CD4-positive, CD25-positive, alpha-beta regulatory T cell (primary cell): ENCODE measurements around the gene CXCL8. TPM values are rescaled to one million over a fixed set of nuclear protein-coding genes. Genes with fewer than 3 reads are reported as not detected.

Experiments used
- ATAC-seq, 2 donors: fragments of 150-1000 bp; cut with Tn5 transposase; one replicate each; pipeline ENCODE4 v1.10.0; 2021; ENCODE audit warnings: low read depth in 2 of 2, moderate number of reproducible peaks in 2 of 2, moderate library complexity in 1 of 2
- DNase-seq, 3 donors: peaks; one replicate each; pipeline versions ENCODE4 v3.0.0 to v3.0.0-alpha.2; 2012 to 2022; ENCODE audit warnings: mixed read lengths in 1 of 3
- H3K27ac ChIP-seq: one replicate; pipeline ENCODE4 v1.7.0; 2013; ENCODE audit warnings: mild to moderate bottlenecking, low read length; ENCODE audit not compliant: insufficient read depth, poor library complexity, severe bottlenecking
- H3K27me3 ChIP-seq: one replicate; pipeline ENCODE4 v1.7.0; 2013; ENCODE audit warnings: low read length; ENCODE audit not compliant: control insufficient read depth, insufficient read depth
- H3K36me3 ChIP-seq: one replicate; pipeline ENCODE4 v1.7.0; 2013; ENCODE audit warnings: mild to moderate bottlenecking, low read length, moderate library complexity; ENCODE audit not compliant: control insufficient read depth, insufficient read depth
- H3K4me1 ChIP-seq: 2 replicates; pipeline ENCODE4 v1.7.0; 2013; ENCODE audit warnings: mild to moderate bottlenecking, low read length; ENCODE audit not compliant: insufficient read depth, control insufficient read depth, poor library complexity, severe bottlenecking
- H3K4me3 ChIP-seq: one replicate; pipeline ENCODE4 v1.7.0; 2013; ENCODE audit warnings: low read depth, mild to moderate bottlenecking, low read length, moderate library complexity
- H3K9me3 ChIP-seq, 2 experiments: 1 replicate in 1 of 2; 2 replicates in 1 of 2; pipeline ENCODE4 v1.7.0; 2013; ENCODE audit warnings: low read length in 2 of 2, mild to moderate bottlenecking in 1 of 2, moderate library complexity in 1 of 2; ENCODE audit not compliant: control insufficient read depth in 2 of 2
- H3K27ac Mint-ChIP-seq, 3 donors: one replicate each; pipeline ENCODE4 v1.8.0; 2020 to 2022; ENCODE audit warnings: mild to moderate bottlenecking in 3 of 3, mixed read lengths in 3 of 3, moderate library complexity in 2 of 3
- H3K27me3 Mint-ChIP-seq: one replicate; pipeline ENCODE4 v1.8.0; 2022; ENCODE audit warnings: mild to moderate bottlenecking, mixed read lengths
- H3K36me3 Mint-ChIP-seq: one replicate; pipeline ENCODE4 v1.8.0; 2020; ENCODE audit warnings: mixed read lengths
- H3K4me1 Mint-ChIP-seq, 4 donors: one replicate each; pipeline ENCODE4 v1.8.0; 2020 to 2022; ENCODE audit warnings: mixed read lengths in 4 of 4, mild to moderate bottlenecking in 1 of 4
- H3K4me3 Mint-ChIP-seq, 4 donors: one replicate each; pipeline ENCODE4 v1.8.0; 2020 to 2022; ENCODE audit warnings: mild to moderate bottlenecking in 4 of 4, mixed read lengths in 4 of 4, moderate library complexity in 3 of 4
- H3K9me3 Mint-ChIP-seq, 7 donors: one replicate each; pipeline ENCODE4 v1.8.0; 2020 to 2022; ENCODE audit warnings: mixed read lengths in 7 of 7, mild to moderate bottlenecking in 3 of 7, moderate library complexity in 2 of 7
- polyA plus RNA-seq, 4 donors: library from polyadenylated mRNA; unstranded; fragments of 300-500 nt; fragmentation: Illumina TruSeq; gene quantifications; one replicate each; pipeline ENCODE4 v1.2.3, GENCODE V29; 2021
- total RNA-seq: library from RNA; stranded (reverse); gene quantifications from one replicate; pipeline ENCODE4 v1.2.3, GENCODE V29; 2022

CXCL8 gene
- total and polyA plus RNA-seq, 5 donors from 2014 or later = 0.14 to 0.52 (median 0.31) TPM; not detected in 2

DNA sequence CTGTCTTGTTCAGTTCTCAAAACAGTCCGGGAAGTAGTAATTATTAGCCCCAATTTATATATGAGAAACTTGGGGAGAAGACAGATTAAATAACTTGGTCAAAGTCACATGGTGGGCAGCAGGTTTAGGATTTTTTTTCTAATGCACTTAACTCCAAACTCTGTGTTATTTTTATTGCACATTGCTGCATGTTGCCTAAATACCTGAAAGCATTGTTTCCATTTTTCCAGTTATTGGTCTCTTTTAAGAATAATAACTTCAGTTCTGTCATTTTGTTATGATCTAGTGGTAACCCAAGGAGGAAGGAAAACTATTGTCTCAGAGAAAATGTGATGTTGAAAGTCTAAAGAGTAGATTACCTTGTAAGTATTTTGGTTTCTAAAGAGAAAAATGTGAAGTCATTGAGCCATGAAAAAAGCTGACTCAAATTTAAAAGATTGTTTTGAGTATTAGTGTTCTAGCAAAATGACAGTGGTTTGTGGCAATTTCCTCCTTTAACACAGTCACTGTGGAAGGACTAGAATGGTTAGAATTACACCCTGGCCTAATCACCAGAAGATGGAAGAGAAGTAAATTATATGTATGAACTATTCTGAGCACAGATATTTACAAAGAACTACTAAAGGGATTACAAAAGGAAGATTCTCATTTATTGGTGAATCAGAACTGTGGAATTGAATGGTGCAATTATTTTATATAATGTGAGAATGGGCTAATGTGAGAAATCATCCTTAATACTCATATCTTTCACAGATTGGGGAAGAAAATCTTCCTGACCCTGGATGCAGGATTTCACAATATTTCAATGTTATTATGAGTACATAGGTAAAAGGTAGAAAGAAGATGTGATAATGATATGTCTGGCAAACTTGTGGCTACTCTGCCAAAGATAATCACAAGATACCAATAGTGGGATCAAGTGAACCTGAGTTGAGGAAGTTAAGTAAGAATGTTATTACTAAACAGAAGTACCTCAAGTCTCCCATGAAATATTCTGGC lies 21.7 kb upstream of the CXCL8 start:
- no peaks in the 10 kb centered on the region for H3K9me3 ChIP-seq
- DNase-seq = no peak
- no peak for ATAC-seq
- no peaks in the 10 kb centered on the region for H3K4me1 ChIP-seq
- no peaks in the 10 kb centered on the region for H3K27me3 ChIP-seq
- Mint-ChIP-seq H3K4me1 (no peaks in the 10 kb centered on the region), H3K27me3 (no peaks in the 10 kb centered on the region), H3K9me3 (peaks cover 0 to 3% (median 0%) of the 10 kb centered on the region in 7 donors), H3K4me3 (no peak overlapping the region), H3K36me3 (no peaks in the 10 kb centered on the region), H3K27ac (no peak overlapping the region)
- no peak overlapping the region for H3K4me3 ChIP-seq
- H3K27ac ChIP-seq = no peak overlapping the region
- H3K36me3 ChIP-seq = no peaks in the 10 kb centered on the region

- Histone ChIP-seq H3K9me3 (no peaks in the 10 kb centered on the region), H3K36me3 (no peaks in the 10 kb centered on the region), H3K4me3 (no peak overlapping the region), H3K27ac (no peak overlapping the region), H3K27me3 (no peaks in the 10 kb centered on the region), H3K4me1 (no peaks in the 10 kb centered on the region)
- Mint-ChIP-seq H3K9me3 (no peaks in the 10 kb centered on the region), H3K27me3 (no peaks in the 10 kb centered on the region), H3K4me3 (no peak overlapping the region), H3K36me3 (no peaks in the 10 kb centered on the region), H3K4me1 (no peaks in the 10 kb centered on the region), H3K27ac (no peak overlapping the region)
- DNase-seq (no peak), ATAC-seq (no peak)
These were observed 18.9 kb upstream of the CXCL8 start for GRCh38 chr4:73721435-73721834.

DNA sequence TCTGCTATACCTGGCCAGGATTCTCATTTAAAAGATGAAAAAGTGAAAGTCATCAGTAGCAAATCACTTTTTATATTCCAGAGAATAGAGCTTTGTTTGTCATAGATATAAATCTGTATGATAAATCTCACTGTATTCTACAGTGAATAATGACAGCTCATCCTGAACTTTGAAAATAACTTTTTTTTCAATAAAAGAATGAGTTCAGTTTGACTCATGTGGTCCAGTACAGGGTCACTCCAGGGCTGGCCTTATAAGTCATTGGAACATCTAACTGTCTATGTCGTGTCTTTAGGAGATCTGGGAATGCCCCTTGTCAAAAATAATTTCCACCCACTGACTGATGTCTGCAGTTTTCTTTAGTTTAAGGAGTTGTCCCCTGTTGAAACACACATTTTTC lies 18.5 kb upstream of the CXCL8 start:
- Histone ChIP-seq H3K9me3 (no peaks in the 10 kb centered on the region), H3K4me1 (no peaks in the 10 kb centered on the region), H3K27me3 (no peaks in the 10 kb centered on the region), H3K27ac (no peak overlapping the region), H3K4me3 (no peak overlapping the region), H3K36me3 (no peaks in the 10 kb centered on the region)
- H3K27ac Mint-ChIP-seq = no peak overlapping the region
- no peaks in the 10 kb centered on the region for H3K4me1 Mint-ChIP-seq
- no peaks in the 10 kb centered on the region for H3K27me3 Mint-ChIP-seq
- H3K9me3 Mint-ChIP-seq = no peaks in the 10 kb centered on the region
- no peak for DNase-seq
- H3K36me3 Mint-ChIP-seq = no peaks in the 10 kb centered on the region
- ATAC-seq = no peak
- H3K4me3 Mint-ChIP-seq = no peak overlapping the region

- ATAC-seq = no peak
- H3K36me3 Mint-ChIP-seq = no peaks in the 10 kb centered on the region
- no peaks in the 10 kb centered on the region for H3K9me3 Mint-ChIP-seq
- no peaks in the 10 kb centered on the region for H3K4me1 Mint-ChIP-seq
- no peaks in the 10 kb centered on the region for H3K27me3 Mint-ChIP-seq
- Histone ChIP-seq H3K36me3 (no peaks in the 10 kb centered on the region), H3K27me3 (no peaks in the 10 kb centered on the region), H3K27ac (no peak overlapping the region), H3K9me3 (no peaks in the 10 kb centered on the region), H3K4me3 (no peak overlapping the region), H3K4me1 (no peaks in the 10 kb centered on the region)
- DNase-seq = no peak
- no peak overlapping the region for H3K27ac Mint-ChIP-seq
- no peak overlapping the region for H3K4me3 Mint-ChIP-seq
These were observed 17.3 kb upstream of the CXCL8 start for GRCh38 chr4:73723023-73723422.

DNA sequence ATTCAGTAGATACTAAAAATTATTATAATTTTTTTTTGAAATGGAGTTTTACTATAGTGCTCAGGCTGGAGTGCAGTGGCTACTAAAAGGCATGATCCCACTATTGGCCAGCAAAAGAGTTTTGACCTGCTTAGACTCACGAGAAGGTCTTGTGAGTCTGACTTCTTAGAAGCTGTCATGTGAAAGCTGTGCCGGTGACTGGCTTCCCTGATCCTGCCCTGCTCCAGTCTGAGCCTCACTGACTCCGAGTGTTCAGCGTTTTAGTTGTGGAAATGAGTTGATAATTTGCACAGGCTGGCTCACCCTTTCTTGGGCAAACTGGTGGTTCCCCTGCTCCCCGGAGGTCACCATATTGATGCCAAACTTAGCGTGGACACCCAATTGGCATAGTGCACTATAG lies 16.4 kb upstream of the CXCL8 start:
- H3K4me1 Mint-ChIP-seq = no peaks in the 10 kb centered on the region
- ATAC-seq = no peak

GRCh38 chr4:73725510-73725909 lies 14.9 kb upstream of the CXCL8 start:
- DNase-seq (no peak), ATAC-seq (no peak)
- Histone ChIP-seq H3K4me1 (no peaks in the 10 kb centered on the region), H3K27ac (no peak overlapping the region), H3K4me3 (no peak overlapping the region), H3K27me3 (no peaks in the 10 kb centered on the region), H3K36me3 (no peaks in the 10 kb centered on the region), H3K9me3 (no peaks in the 10 kb centered on the region)
- Mint-ChIP-seq H3K4me1 (no peaks in the 10 kb centered on the region), H3K36me3 (no peaks in the 10 kb centered on the region), H3K27ac (no peak overlapping the region), H3K27me3 (no peaks in the 10 kb centered on the region), H3K9me3 (peaks cover 0 to 1% (median 0%) of the 10 kb centered on the region in 7 donors), H3K4me3 (no peak overlapping the region)

More for the DNA sequence above, 16.4 kb upstream of the CXCL8 start:
- Mint-ChIP-seq H3K36me3 (no peaks in the 10 kb centered on the region), H3K27ac (no peak overlapping the region), H3K4me3 (no peak overlapping the region), H3K27me3 (no peaks in the 10 kb centered on the region), H3K9me3 (peaks cover 0 to 1% (median 0%) of the 10 kb centered on the region in 7 donors)
- no peak overlapping the region for H3K4me3 ChIP-seq
- no peaks in the 10 kb centered on the region for H3K27me3 ChIP-seq
- no peak overlapping the region for H3K27ac ChIP-seq
- no peaks in the 10 kb centered on the region for H3K4me1 ChIP-seq
- no peaks in the 10 kb centered on the region for H3K36me3 ChIP-seq
- H3K9me3 ChIP-seq = no peaks in the 10 kb centered on the region
- no peak for DNase-seq

DNA sequence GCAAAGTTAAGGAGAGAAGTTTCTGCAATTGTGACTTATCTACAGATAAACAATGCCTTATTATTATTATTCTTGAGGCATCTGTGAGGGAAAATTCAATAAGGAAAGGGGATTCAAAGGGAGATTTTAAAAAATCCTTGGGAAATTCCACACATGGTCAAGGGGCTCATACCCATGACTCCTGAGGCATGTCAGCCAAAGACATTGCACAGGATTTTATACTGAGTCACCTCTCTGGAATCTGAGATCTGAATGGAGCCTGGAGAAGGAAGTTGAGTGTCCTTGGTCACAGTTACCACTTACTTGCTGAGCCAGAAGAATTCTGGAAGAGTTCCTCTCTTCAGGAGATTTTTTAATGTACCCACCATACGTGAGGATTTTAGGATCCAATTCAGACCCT lies 14.4 kb upstream of the CXCL8 start:
- H3K4me3 Mint-ChIP-seq = no peak overlapping the region
- H3K27me3 Mint-ChIP-seq = no peaks in the 10 kb centered on the region
- H3K4me1 ChIP-seq = no peaks in the 10 kb centered on the region
- H3K36me3 ChIP-seq = no peaks in the 10 kb centered on the region
- no peak overlapping the region for H3K4me3 ChIP-seq
- no peaks in the 10 kb centered on the region for H3K27me3 ChIP-seq
- H3K9me3 Mint-ChIP-seq = peaks cover 0 to 1% (median 0%) of the 10 kb centered on the region in 7 donors
- DNase-seq = no peak
- H3K9me3 ChIP-seq = no peaks in the 10 kb centered on the region
- ATAC-seq = no peak
- no peak overlapping the region for H3K27ac ChIP-seq
- H3K36me3 Mint-ChIP-seq = no peaks in the 10 kb centered on the region
- H3K4me1 Mint-ChIP-seq = no peaks in the 10 kb centered on the region
- H3K27ac Mint-ChIP-seq = peak overlapping the region in 1 of 3 donors; percentile 39

DNA sequence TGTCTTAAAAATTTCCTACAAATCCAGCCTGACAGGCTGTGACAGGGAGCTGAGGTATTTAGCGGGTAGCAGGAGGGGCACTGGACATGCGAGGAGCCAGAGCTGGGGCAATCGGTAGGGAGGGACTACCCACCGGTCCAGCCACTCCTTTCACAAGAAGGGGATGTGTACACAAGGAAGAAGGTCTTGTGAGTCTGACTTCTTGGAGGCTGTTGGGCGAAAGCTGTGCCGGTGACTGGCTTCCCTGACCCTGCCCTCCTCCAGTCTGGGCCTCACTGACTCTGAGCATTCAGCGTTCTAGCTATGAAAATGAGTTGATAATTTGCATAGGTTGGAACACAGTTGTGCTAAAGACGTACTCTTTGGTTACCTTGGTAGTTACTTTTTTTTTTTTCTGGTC lies 12.7 kb upstream of the CXCL8 start:
- H3K27ac ChIP-seq = no peak overlapping the region
- no peak overlapping the region for H3K4me3 Mint-ChIP-seq
- H3K9me3 ChIP-seq = no peaks in the 10 kb centered on the region
- no peak overlapping the region for H3K4me3 ChIP-seq
- H3K36me3 ChIP-seq = no peaks in the 10 kb centered on the region
- no peaks in the 10 kb centered on the region for H3K27me3 Mint-ChIP-seq
- no peak overlapping the region for H3K27ac Mint-ChIP-seq
- no peaks in the 10 kb centered on the region for H3K36me3 Mint-ChIP-seq
- ATAC-seq (no peak), DNase-seq (no peak)
- H3K4me1 ChIP-seq = no peaks in the 10 kb centered on the region
- peaks cover 0 to 3% (median 0%) of the 10 kb centered on the region in 7 donors for H3K9me3 Mint-ChIP-seq
- H3K27me3 ChIP-seq = no peaks in the 10 kb centered on the region
- no peaks in the 10 kb centered on the region for H3K4me1 Mint-ChIP-seq
